Mesothelial cell of epicardium (in vitro differentiated cells): ENCODE measurements around the gene ECEL1. TPM values are rescaled to one million over a fixed set of nuclear protein-coding genes. Genes with fewer than 3 reads are reported as not detected.

Experiments
- DNase-seq, 2 experiments: peaks; one replicate each; pipeline ENCODE4 v3.0.0; 2021; ENCODE audit warnings: low spot score in 2 of 2; ENCODE audit not compliant: unreplicated experiment in 2 of 2
- H3K27ac Mint-ChIP-seq: 2 replicates; pipeline ENCODE4 v1.8.0; 2021; ENCODE audit warnings: mixed read lengths
- H3K27me3 Mint-ChIP-seq: 2 replicates; pipeline ENCODE4 v1.8.0; 2021; ENCODE audit warnings: low read depth, mixed read lengths
- H3K36me3 Mint-ChIP-seq: 2 replicates; pipeline ENCODE4 v1.8.0; 2021; ENCODE audit warnings: mixed read lengths
- H3K4me1 Mint-ChIP-seq: 2 replicates; pipeline ENCODE4 v1.8.0; 2021; ENCODE audit warnings: mixed read lengths
- H3K4me3 Mint-ChIP-seq: 2 replicates; pipeline ENCODE4 v1.8.0; 2021; ENCODE audit warnings: mild to moderate bottlenecking, moderate library complexity, mixed read lengths
- H3K9me3 Mint-ChIP-seq: 2 replicates; pipeline ENCODE4 v1.8.0; 2021; ENCODE audit warnings: mixed read lengths
- CTCF ChIP-seq: fragments of 200-600 bp; sonication (generic); IDR thresholded peaks from one replicate; pipeline ENCODE4 v1.5.0; 2021; ENCODE audit warnings: antibody characterized with exemption; ENCODE audit not compliant: unreplicated experiment
- total RNA-seq: library from RNA; stranded (reverse); gene quantifications from 3 replicates; pipeline ENCODE4 v1.2.1, GENCODE V29; 2021

ECEL1 gene
- total RNA-seq, 1 donor from 2014 or later = 8.8 TPM

- peaks cover 63% of the 10 kb centered on the region for H3K27me3 Mint-ChIP-seq
- H3K36me3 Mint-ChIP-seq = no peaks in the 10 kb centered on the region
- H3K4me3 Mint-ChIP-seq = no peak overlapping the region
- no peak overlapping the region for H3K27ac Mint-ChIP-seq
- peaks cover 13% of the 10 kb centered on the region for H3K4me1 Mint-ChIP-seq
- no peak for TF ChIP-seq CTCF
- no peak for DNase-seq
- H3K9me3 Mint-ChIP-seq = no peaks in the 10 kb centered on the region
Measured at GRCh38 chr2:232515639-232516038, 28.0 kb upstream of the ECEL1 start.

GRCh38 chr2:232513353-232513752 lies 25.7 kb upstream of the ECEL1 start:
- H3K9me3 Mint-ChIP-seq = no peaks in the 10 kb centered on the region
- H3K27ac Mint-ChIP-seq = no peak overlapping the region
- H3K36me3 Mint-ChIP-seq = no peaks in the 10 kb centered on the region
- no peak for TF ChIP-seq CTCF
- no peak for DNase-seq
- no peak overlapping the region for H3K4me3 Mint-ChIP-seq
- peaks cover 64% of the 10 kb centered on the region for H3K27me3 Mint-ChIP-seq
- H3K4me1 Mint-ChIP-seq = peaks cover 10% of the 10 kb centered on the region

- H3K27me3 Mint-ChIP-seq = peaks cover 64% of the 10 kb centered on the region
- no peaks in the 10 kb centered on the region for H3K36me3 Mint-ChIP-seq
- no peak overlapping the region for H3K27ac Mint-ChIP-seq
- no peak overlapping the region for H3K4me3 Mint-ChIP-seq
- no peaks in the 10 kb centered on the region for H3K9me3 Mint-ChIP-seq
- peaks cover 9% of the 10 kb centered on the region for H3K4me1 Mint-ChIP-seq
- DNase-seq = no peak
- no peak for TF ChIP-seq CTCF
Measured at GRCh38 chr2:232512602-232513001, 25.0 kb upstream of the ECEL1 start.

- Mint-ChIP-seq H3K4me1 (peaks cover 18% of the 10 kb centered on the region), H3K4me3 (no peak overlapping the region), H3K27ac (no peak overlapping the region), H3K9me3 (no peaks in the 10 kb centered on the region), H3K27me3 (peaks cover 66% of the 10 kb centered on the region), H3K36me3 (no peaks in the 10 kb centered on the region)
- TF ChIP-seq CTCF = no peak
- no peak for DNase-seq
Measured at GRCh38 chr2:232511336-232511890, 23.8 kb upstream of the ECEL1 start.

DNA sequence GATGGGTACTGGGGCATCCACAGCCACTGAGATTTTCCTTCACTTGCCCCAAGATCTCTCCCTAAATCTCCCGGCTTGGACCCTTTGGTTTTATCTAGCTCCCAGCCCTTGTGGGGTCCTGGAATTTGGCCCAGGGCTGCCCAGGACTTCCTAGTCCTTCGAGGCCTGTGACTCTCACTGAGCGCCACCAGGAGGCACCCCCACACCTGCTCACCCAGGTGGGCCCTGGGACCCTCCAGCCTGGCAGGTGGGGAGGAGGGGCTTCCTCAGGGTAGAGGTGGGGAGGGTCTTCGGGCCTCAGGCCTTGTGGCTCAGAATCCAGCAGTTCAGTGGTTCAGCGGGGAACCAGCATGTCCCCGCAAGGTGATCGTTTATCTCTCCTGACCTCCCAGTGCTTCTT lies 20.6 kb upstream of the ECEL1 start:
- Mint-ChIP-seq H3K4me3 (no peak overlapping the region), H3K4me1 (peaks cover 31% of the 10 kb centered on the region), H3K9me3 (no peaks in the 10 kb centered on the region), H3K27me3 (peaks cover 76% of the 10 kb centered on the region), H3K36me3 (no peaks in the 10 kb centered on the region), H3K27ac (no peak overlapping the region)
- TF ChIP-seq CTCF = no peak
- DNase-seq = no peak

GRCh38 chr2:232506709-232507108 lies 19.1 kb upstream of the ECEL1 start:
- DNase-seq = no peak
- TF ChIP-seq CTCF = no peak
- Mint-ChIP-seq H3K36me3 (no peaks in the 10 kb centered on the region), H3K27ac (no peak overlapping the region), H3K4me3 (no peak overlapping the region), H3K4me1 (peaks cover 32% of the 10 kb centered on the region), H3K27me3 (peaks cover 76% of the 10 kb centered on the region), H3K9me3 (no peaks in the 10 kb centered on the region)
